Esophagus muscularis mucosa (tissue), 4 donors: ENCODE results near the gene CHST14. TPM values are rescaled to one million over a fixed set of nuclear protein-coding genes. Genes with fewer than 3 reads are reported as not detected.
A peak's percentile ranks its signal among the peaks of the same experiment; 100 is the strongest.

ENCODE experiments used
- DNase-seq: peaks from one replicate; pipeline ENCODE4 v3.0.0-alpha.2; 2017; ENCODE audit errors: extremely low spot score
- H3K27ac ChIP-seq, 4 donors: fragments of 200-600 bp; sonication (generic); replicated peaks in 1 of 4; 1 replicate in 3 of 4; 2 replicates in 1 of 4; pipeline ENCODE4 v1.5.1; 2016 to 2019; ENCODE audit warnings: mild to moderate bottlenecking in 1 of 4
- H3K27me3 ChIP-seq, 4 donors: fragments of 200-600 bp; sonication (generic); one replicate each; pipeline versions ENCODE4 v1.5.1 to v1.6.0; 2016 to 2019
- H3K36me3 ChIP-seq, 4 donors: fragments of 200-600 bp; sonication (generic); one replicate each; pipeline ENCODE4 v1.5.1; 2016 to 2019
- H3K4me1 ChIP-seq, 4 donors: fragments of 200-600 bp; sonication (generic); one replicate each; pipeline ENCODE4 v1.5.1; 2016 to 2019
- H3K4me3 ChIP-seq, 4 donors: fragments of 200-600 bp; sonication (generic); 1 replicate in 2 of 4; 2 replicates in 2 of 4; pipeline ENCODE4 v1.5.1; 2016 to 2019; ENCODE audit warnings: mild to moderate bottlenecking in 4 of 4, moderate library complexity in 1 of 4
- H3K9me3 ChIP-seq, 4 donors: fragments of 200-600 bp; sonication (generic); 1 replicate in 3 of 4; 2 replicates in 1 of 4; pipeline ENCODE4 v1.5.1; 2016 to 2019
- EP300 ChIP-seq: sonication (generic); formaldehyde crosslinking; IDR thresholded peaks from one replicate; pipeline ENCODE4 v1.6.1; 2017; ENCODE audit warnings: antibody characterized with exemption
- POLR2A ChIP-seq: fragments of 450-650 bp; IDR thresholded peaks from one replicate; pipeline ENCODE4 v1.6.1; 2017; ENCODE audit warnings: antibody characterized with exemption, moderate library complexity, mild to moderate bottlenecking, low read depth
- POLR2AphosphoS5 ChIP-seq, 2 donors: sonication (generic); formaldehyde crosslinking; IDR thresholded peaks; one replicate each; pipeline ENCODE4 v1.6.1; 2017; ENCODE audit warnings: antibody characterized with exemption in 2 of 2
- WGBS: methylation state at CpG from one replicate; pipeline ENCODE4 v1.1.5; 2018; 5-methylcytosine and 5-hydroxymethylcytosine counted together
- intact Hi-C: fragments of 100-400 bp; cut with DNase I; formaldehyde crosslinking; loops from one replicate; pipeline ENCODE4 v1.15.1; 2023
- total RNA-seq, 4 donors: library from RNA; depleted of rRNA; stranded (reverse); fragments of >200 nt; gene quantifications; one replicate each; pipeline versions ENCODE4 v1.1.0 to v1.2.1, GENCODE V29; 2016
- TF ChIP-seq, protein P1 (sequence below), 3 experiments: fragments of 200-600 bp in 2 of 3; fragments of 450-650 bp in 1 of 3; sonication (generic) in 2 of 3; IDR thresholded peaks; one replicate each; pipeline ENCODE4 v1.5.1; 2017 to 2019; ENCODE audit warnings: antibody characterized with exemption in 3 of 3, mild to moderate bottlenecking in 2 of 3, moderate library complexity in 1 of 3

CHST14 gene
- total RNA-seq, 4 donors from 2014 or later = 7.9 to 16.6 (median 12.5) TPM

GRCh38 chr15:40435023-40435709 is 35.6 kb upstream of the CHST14 start:
- Histone ChIP-seq H3K4me1 (peaks cover 30 to 37% (median 33%) of the 10 kb centered on the region in 4 donors), H3K36me3 (no peaks in the 10 kb centered on the region), H3K27me3 (peaks cover 0 to 34% (median 15%) of the 10 kb centered on the region in 4 donors), H3K4me3 (peak overlapping the region in 1 of 4 donors; percentile 60), H3K27ac (no peak overlapping the region), H3K9me3 (no peaks in the 10 kb centered on the region)
- DNase-seq = no peak
- WGBS = 66% methylated on average over 20 of the region's 20 CpGs
- TF ChIP-seq POLR2A (no peak), EP300 (no peak), POLR2AphosphoS5 (IDR thresholded peaks at IDR 0.05) (no peak)
- TF ChIP-seq, protein P1, sequence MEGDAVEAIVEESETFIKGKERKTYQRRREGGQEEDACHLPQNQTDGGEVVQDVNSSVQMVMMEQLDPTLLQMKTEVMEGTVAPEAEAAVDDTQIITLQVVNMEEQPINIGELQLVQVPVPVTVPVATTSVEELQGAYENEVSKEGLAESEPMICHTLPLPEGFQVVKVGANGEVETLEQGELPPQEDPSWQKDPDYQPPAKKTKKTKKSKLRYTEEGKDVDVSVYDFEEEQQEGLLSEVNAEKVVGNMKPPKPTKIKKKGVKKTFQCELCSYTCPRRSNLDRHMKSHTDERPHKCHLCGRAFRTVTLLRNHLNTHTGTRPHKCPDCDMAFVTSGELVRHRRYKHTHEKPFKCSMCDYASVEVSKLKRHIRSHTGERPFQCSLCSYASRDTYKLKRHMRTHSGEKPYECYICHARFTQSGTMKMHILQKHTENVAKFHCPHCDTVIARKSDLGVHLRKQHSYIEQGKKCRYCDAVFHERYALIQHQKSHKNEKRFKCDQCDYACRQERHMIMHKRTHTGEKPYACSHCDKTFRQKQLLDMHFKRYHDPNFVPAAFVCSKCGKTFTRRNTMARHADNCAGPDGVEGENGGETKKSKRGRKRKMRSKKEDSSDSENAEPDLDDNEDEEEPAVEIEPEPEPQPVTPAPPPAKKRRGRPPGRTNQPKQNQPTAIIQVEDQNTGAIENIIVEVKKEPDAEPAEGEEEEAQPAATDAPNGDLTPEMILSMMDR (IDR thresholded peaks at IDR 0.05) = no peak
- intact Hi-C loops = no loop called here

DNA sequence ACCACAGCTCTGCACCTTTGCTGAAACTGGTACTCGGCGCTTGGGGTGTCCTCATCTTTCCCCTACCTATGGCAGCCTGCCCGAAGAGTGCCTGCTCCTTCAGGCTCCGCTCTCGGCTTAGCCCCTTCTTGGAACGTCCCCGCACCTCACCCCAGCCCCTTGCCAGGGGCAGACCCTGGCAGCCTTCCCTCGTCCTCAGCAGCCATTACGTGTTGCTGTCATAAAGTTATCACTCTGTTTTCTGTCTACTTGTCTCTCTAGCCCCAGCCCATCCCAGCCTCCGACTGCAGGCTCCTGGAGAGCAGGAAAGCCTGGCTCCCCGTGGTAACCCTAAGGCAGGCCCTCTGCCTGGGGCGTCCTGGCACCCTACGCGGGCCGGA is 35.1 kb upstream of the CHST14 start:
- Histone ChIP-seq H3K27me3 (peaks cover 0 to 34% (median 15%) of the 10 kb centered on the region in 4 donors), H3K27ac (no peak overlapping the region), H3K36me3 (no peaks in the 10 kb centered on the region), H3K4me3 (peak overlapping the region; percentile 47 to 60 (median 51)), H3K9me3 (no peaks in the 10 kb centered on the region), H3K4me1 (peaks cover 35 to 41% (median 36%) of the 10 kb centered on the region in 4 donors)
- intact Hi-C loops = no loop called here
- TF ChIP-seq POLR2AphosphoS5 (IDR thresholded peaks at IDR 0.05) = no peak
- DNase-seq = no peak
- 19% methylated on average over 8 of the region's 15 CpGs for WGBS

- DNase-seq = no peak
- peaks cover 35 to 41% (median 36%) of the 10 kb centered on the region in 4 donors for H3K4me1 ChIP-seq
- intact Hi-C loops = no loop called here
- no peaks in the 10 kb centered on the region for H3K36me3 ChIP-seq
- peaks cover 0 to 34% (median 15%) of the 10 kb centered on the region in 4 donors for H3K27me3 ChIP-seq
- H3K27ac ChIP-seq = no peak overlapping the region
- peak overlapping the region; percentile 47 to 60 (median 51) for H3K4me3 ChIP-seq
- 0% methylated on average over 18 of the region's 39 CpGs for WGBS
- H3K9me3 ChIP-seq = no peaks in the 10 kb centered on the region
- TF ChIP-seq, protein P1 (IDR thresholded peaks at IDR 0.05) = no peak
- no peak for TF ChIP-seq POLR2A
Observed at GRCh38 chr15:40436116-40436891, 34.5 kb upstream of the CHST14 start.

DNA sequence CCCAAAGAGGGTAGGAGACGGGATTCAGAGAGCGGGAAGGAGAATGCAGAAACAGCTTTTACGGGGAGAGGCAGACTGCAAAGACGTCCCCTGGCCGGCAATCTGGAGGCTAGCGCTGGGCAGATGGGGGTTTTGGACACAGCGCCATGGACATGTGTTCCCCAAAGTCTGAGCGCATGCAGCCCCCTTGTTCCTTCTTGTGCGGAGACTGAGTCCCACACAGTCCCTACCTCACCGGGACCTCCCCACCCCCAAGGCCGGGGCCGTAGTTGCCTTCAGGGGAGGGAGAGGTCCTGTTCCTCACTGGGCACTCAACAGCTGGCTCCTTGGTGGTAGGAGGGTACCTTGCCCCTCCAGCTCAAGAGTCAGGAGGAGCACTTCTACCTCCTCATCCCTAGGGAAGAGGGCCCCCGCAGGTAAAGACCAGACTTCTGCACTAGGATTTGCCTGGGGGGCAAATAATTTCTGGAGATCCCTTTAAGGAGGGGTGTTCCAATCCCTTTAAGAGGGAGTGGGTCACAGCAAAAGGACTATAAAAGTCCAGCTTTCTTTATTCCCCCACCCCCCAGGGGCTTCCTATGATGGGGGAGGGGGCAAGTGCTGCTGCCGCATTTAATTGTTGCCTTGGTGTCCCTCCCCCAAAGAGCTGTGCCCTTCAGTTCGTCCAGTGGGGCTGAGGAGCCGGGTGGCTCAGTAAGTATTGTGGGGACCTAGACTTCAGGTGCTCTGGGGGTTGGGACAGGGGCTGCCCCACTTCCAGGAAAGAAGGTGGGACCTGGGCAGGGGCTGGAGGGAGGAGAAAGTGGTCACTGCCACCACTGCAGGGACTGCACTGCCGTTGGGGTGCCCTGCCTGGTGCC is 33.7 kb upstream of the CHST14 start:
- Histone ChIP-seq H3K9me3 (no peaks in the 10 kb centered on the region), H3K36me3 (no peaks in the 10 kb centered on the region), H3K27ac (no peak overlapping the region), H3K27me3 (peaks cover 0 to 34% (median 15%) of the 10 kb centered on the region in 4 donors), H3K4me3 (peak overlapping the region; percentile 47 to 60 (median 51)), H3K4me1 (peaks cover 36 to 46% (median 40%) of the 10 kb centered on the region in 4 donors)
- intact Hi-C loops = no loop called here
- DNase-seq = no peak
- TF ChIP-seq, protein P1 (IDR thresholded peaks at IDR 0.05) = no peak
- 6% methylated on average over 14 of the region's 17 CpGs for WGBS
